ENCODE data around the gene RNH1.
A peak's percentile ranks its signal among the peaks of the same experiment; 100 is the strongest.

The RNH1 gene

DNA sequence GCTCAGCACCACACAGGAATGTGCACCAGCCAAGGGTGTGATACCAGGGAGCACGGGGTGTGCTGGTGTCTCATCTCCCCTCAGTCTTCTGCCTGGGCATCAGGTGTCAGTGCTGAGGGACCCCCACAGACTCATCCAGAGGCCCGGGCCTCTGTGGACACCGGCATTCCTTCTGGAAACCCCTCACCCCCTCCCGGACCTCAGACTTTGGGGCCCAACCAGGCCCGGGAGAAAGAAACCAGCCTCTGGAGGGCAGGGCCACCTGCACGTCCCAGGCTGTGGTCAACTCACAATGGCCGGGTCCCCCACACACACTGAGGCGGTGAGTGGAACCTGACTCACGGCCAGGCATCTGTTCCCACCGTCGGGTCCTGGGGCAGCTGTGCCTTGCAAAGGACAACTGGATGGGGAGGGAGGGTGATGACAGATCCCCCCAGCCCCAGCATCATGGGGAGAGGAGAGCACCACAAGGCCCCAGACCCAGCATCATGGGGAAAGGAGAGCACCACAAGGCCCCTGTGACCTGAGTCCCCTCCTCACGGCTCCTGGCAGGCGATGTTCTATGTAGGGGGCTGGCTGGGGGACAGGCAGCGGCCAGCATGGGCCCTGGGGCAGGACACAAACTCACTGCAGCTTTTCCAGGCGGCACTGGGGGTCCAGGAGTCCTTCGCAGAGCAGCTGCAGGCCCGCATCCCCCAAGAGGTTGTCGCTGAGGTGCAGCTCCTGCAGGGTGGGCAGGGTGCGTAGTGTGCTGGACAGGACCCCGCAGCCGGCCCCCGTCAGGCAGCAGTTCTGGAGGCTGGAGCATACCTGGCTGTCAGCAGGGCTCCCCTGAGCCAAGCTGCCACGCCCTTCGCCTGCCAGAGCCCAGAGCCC lies 7.6 kb downstream of the RNH1 start:
- no peak for DNase-seq (ENCODE audit: low read depth)

GRCh38 chr11:498297-499181 lies 8.5 kb downstream of the RNH1 start:
- no peak for DNase-seq (ENCODE audit: low read depth)

GRCh38 chr11:497565-498296 lies 9.3 kb downstream of the RNH1 start:
- no peak for DNase-seq (ENCODE audit: low read depth)

DNA sequence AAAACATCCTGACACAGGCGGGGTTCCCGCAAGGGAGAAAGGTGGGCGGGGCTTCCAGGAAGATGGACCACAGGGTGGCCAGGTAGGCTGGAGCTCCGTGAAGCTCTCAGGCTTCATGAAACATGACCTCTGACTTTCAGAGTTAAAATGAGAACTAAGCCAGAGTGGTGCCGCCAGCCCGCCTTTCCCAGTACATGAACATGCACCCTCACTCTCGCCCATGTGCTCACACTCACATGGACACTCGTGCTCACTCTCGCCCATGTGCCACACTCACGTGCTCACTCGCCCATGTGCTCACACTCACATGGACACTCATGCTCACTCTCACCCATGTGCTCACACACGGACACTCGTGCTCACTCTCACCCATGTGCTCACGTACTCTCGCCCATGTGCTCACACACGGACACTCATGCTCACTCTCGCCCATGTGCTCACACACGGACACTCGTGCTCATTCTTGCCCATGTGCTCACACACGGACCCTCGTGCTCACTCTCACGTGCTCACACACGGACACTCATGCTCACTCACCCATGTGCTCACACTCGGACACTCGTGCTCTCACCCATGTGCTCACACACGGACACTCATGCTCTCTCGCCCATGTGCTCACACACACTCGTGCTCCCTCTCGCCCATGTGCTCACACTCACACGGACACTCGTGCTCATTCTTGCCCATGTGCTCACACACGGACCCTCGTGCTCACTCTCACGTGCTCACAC lies 10.0 kb downstream of the RNH1 start:
- DNase-seq (ENCODE audit: low read depth), result no peak

- no peak for DNase-seq (ENCODE audit: low read depth)
These were observed 11.5 kb downstream of the RNH1 start for GRCh38 chr11:495537-495931.

DNA sequence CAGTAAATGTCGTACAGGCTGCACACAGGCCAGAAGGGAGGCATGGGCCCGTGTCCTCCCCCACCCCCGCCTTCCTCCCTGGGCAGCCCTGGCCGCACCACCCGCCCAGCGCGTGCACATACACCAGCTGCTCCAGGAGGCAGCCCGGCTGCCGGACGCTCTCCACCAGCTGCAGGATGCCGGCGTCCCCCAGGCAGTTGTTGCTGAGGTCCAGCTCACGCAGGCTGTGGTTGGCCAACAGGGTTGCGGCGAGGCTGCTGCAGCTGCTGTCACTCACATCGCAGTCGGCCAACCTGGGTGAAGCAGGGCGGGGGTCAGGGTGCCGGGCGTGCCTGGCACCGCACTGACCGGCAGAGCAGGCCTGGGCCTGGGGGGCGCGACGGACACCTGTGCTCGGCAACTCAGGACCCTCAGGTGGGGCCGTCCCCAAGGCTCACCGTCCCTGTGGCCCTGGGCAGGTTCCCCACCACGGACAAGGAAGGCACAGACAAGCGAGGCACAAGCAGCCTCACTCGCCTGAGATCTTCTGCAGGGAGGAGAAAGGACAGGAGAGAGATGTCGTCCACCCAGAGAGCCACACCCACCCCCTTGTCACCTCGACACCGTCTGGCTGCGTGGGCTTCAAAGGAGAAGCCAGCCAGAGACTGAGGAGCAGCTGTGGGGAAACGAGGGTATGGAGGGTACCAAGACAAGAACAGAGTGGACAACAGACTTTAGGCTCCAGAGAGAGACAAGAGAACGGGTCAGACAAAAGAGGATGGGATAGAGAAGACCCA lies 12.1 kb downstream of the RNH1 start:
- DNase-seq (ENCODE audit: low read depth), result no peak

GRCh38 chr11:492427-493226 lies 14.4 kb downstream of the RNH1 start:
- no peak for DNase-seq (ENCODE audit: low read depth)

GRCh38 chr11:491358-491757 lies 15.7 kb downstream of the RNH1 start:
- DNase-seq (ENCODE audit: low read depth), result no peak

- no peak for DNase-seq (ENCODE audit: low read depth)
These were observed 16.1 kb downstream of the RNH1 start for GRCh38 chr11:490930-491260.

- DNase-seq (ENCODE audit: low read depth), result no peak
These were observed 16.7 kb downstream of the RNH1 start for GRCh38 chr11:490186-490929.

DNA sequence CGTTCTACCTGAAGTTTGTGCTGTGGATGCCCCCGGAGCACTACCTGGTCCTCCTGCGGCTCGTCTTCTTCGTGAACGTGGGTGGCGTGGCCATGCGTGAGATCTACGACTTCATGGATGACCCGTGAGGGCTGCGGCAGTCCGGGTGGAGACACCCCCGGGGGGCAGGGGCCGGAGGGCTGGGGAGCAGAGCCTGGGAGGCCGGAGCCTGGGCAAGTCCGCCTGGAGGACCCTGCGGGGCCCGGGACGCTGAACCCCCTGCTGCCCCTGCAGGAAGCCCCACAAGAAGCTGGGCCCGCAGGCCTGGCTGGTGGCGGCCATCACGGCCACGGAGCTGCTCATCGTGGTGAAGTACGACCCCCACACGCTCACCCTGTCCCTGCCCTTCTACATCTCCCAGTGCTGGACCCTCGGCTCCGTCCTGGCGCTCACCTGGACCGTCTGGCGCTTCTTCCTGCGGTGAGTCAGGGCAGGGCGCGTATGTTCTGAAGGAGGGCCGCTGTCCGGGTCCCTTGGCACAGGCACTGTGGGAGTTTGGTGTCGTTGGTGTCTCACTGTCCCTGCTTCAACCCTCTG lies 17.3 kb downstream of the RNH1 start:
- DNase-seq (ENCODE audit: low read depth), result no peak

GRCh38 chr11:488992-489391 lies 18.1 kb downstream of the RNH1 start:
- DNase-seq (ENCODE audit: low read depth), result no peak

DNA sequence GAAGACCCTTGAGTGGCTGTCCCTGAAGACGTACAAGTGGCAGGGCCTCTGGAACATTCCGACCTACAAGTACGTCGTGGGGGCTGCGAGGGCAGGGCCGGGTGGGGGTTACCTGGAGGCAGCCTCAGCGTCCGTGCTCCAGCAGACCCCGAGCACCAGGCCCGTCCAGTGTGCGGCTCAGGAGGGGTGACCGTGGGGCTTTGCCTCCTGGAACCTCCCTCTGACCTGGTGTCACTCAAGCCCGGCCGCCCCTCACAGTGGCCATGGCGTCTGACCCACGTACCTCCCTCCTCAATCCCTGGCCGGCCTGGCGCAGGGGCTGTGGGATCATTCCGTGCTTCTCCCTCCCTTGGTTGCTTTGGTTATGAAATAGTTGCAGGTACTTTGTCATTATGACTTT lies 18.5 kb downstream of the RNH1 start:
- DNase-seq (ENCODE audit: low read depth), result no peak

DNA sequence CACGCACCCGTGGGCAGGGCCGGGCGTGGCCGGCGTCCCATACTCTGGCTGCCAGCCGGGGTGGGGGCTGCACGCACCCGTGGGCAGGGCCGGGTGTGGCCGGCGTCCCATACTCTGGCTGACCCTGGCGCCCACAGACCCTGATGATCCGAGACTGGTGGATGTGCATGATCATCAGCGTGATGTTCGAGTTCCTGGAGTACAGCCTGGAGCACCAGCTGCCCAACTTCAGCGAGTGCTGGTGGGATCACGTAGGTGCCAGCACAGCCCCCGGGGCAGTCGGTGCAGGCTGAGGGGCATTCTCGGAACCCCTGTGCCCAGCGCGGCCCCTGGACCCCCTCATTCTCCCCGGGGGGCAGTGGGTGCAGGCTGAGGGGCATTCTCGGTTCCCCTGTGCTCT lies 19.0 kb downstream of the RNH1 start:
- DNase-seq (ENCODE audit: low read depth), result no peak

GRCh38 chr11:487571-488021 lies 19.4 kb downstream of the RNH1 start:
- DNase-seq (ENCODE audit: low read depth), result no peak

- no peak for DNase-seq (ENCODE audit: low read depth)
These were observed 20.9 kb downstream of the RNH1 start for GRCh38 chr11:486189-486588.

DNA sequence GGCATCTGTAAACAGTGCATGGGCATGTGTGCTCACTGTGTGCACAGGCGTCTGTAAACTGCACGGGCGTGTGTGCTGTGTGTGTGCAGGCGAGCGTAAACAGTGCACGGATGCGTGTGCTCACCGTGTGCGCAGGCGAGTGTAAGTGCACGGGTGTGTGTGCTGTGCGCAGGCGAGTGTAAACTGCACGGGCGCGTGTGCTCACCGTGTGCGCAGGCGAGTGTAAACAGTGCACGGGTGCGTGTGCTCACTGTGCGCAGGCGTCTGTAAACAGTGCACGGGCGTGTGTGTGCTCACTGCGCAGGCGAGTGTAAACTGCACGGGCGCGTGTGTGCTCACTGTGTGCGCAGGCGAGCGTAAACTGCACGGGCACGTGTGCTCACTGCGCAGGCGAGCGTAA lies 22.4 kb downstream of the RNH1 start:
- no peak for DNase-seq (ENCODE audit: low read depth)

- no peak for DNase-seq (ENCODE audit: low read depth)
These were observed 27.7 kb downstream of the RNH1 start for GRCh38 chr11:479311-479710.

GRCh38 chr11:477052-477715 lies 29.9 kb downstream of the RNH1 start:
- DNase-seq (ENCODE audit: low read depth), result peak; percentile 56

Measured in fibroblast of gingiva (primary cell).